Chondrocyte (in vitro differentiated cells): ENCODE results near the gene GAN. TPM values are rescaled to one million over a fixed set of nuclear protein-coding genes. Genes with fewer than 3 reads are reported as not detected.

Source experiments
- DNase-seq: peaks from one replicate; pipeline ENCODE4 v3.0.0; 2021; ENCODE audit warnings: mixed read lengths, low spot score
- H3K27ac Mint-ChIP-seq: one replicate; pipeline ENCODE4 v1.8.0; 2021; ENCODE audit warnings: mild to moderate bottlenecking, moderate library complexity, mixed read lengths; ENCODE audit not compliant: unreplicated experiment
- H3K27me3 Mint-ChIP-seq: 2 replicates; pipeline ENCODE4 v1.8.0; 2021; ENCODE audit warnings: low read depth, mixed read lengths
- H3K36me3 Mint-ChIP-seq: 2 replicates; pipeline ENCODE4 v1.8.0; 2021; ENCODE audit warnings: low read depth, mixed read lengths
- H3K4me1 Mint-ChIP-seq: 2 replicates; pipeline ENCODE4 v1.8.0; 2021; ENCODE audit warnings: low read depth, mild to moderate bottlenecking, mixed read lengths
- H3K4me3 Mint-ChIP-seq: one replicate; pipeline ENCODE4 v1.8.0; 2021; ENCODE audit warnings: mild to moderate bottlenecking, moderate library complexity, mixed read lengths; ENCODE audit not compliant: unreplicated experiment
- H3K9me3 Mint-ChIP-seq: 2 replicates; pipeline ENCODE4 v1.8.0; 2021; ENCODE audit warnings: low read depth, mixed read lengths
- CTCF ChIP-seq: fragments of 200-600 bp; sonication (generic); IDR thresholded peaks from 2 replicates; pipeline ENCODE4 v1.5.0; 2021; ENCODE audit warnings: antibody characterized with exemption, mild to moderate bottlenecking, moderate library complexity
- total RNA-seq: library from RNA; stranded (reverse); gene quantifications from 3 replicates; pipeline ENCODE4 v1.2.1, GENCODE V29; 2021

GAN gene
- total RNA-seq, 1 donor from 2014 or later: 18.0 TPM

- H3K9me3 Mint-ChIP-seq: no peaks in the 10 kb centered on the region
- peaks cover 6% of the 10 kb centered on the region for H3K4me1 Mint-ChIP-seq
- TF ChIP-seq CTCF: no peak
- H3K27me3 Mint-ChIP-seq: peaks cover 5% of the 10 kb centered on the region
- DNase-seq: no peak
- no peak overlapping the region for H3K4me3 Mint-ChIP-seq
- no peak overlapping the region for H3K27ac Mint-ChIP-seq
- H3K36me3 Mint-ChIP-seq: no peaks in the 10 kb centered on the region
These were observed 46.3 kb upstream of the GAN start for GRCh38 chr16:81268509-81268908.

GRCh38 chr16:81273223-81273950 is 41.4 kb upstream of the GAN start:
- Mint-ChIP-seq H3K9me3 (no peaks in the 10 kb centered on the region), H3K4me1 (no peaks in the 10 kb centered on the region), H3K27ac (no peak overlapping the region), H3K36me3 (no peaks in the 10 kb centered on the region), H3K4me3 (no peak overlapping the region), H3K27me3 (peaks cover 5% of the 10 kb centered on the region)
- DNase-seq: peak; percentile 46
- TF ChIP-seq CTCF: no peak

- Mint-ChIP-seq H3K27me3 (peaks cover 5% of the 10 kb centered on the region), H3K9me3 (no peaks in the 10 kb centered on the region), H3K4me3 (no peak overlapping the region), H3K36me3 (no peaks in the 10 kb centered on the region), H3K4me1 (no peaks in the 10 kb centered on the region), H3K27ac (no peak overlapping the region)
- DNase-seq: peak; percentile 57
- TF ChIP-seq CTCF: no peak
These were observed 39.7 kb upstream of the GAN start for GRCh38 chr16:81275064-81275532.

- H3K27me3 Mint-ChIP-seq: peaks cover 5% of the 10 kb centered on the region
These were observed 39.0 kb upstream of the GAN start for GRCh38 chr16:81275795-81276194.

GRCh38 chr16:81276323-81276722 is 38.4 kb upstream of the GAN start:
- H3K36me3 Mint-ChIP-seq: no peaks in the 10 kb centered on the region
- H3K27ac Mint-ChIP-seq: no peak overlapping the region
- no peak for DNase-seq
- no peaks in the 10 kb centered on the region for H3K9me3 Mint-ChIP-seq
- no peak overlapping the region for H3K4me3 Mint-ChIP-seq
- H3K4me1 Mint-ChIP-seq: no peaks in the 10 kb centered on the region
- H3K27me3 Mint-ChIP-seq: peaks cover 4% of the 10 kb centered on the region
- no peak for TF ChIP-seq CTCF

More at GRCh38 chr16:81275795-81276194, 39.0 kb upstream of the GAN start:
- Mint-ChIP-seq H3K4me1 (no peaks in the 10 kb centered on the region), H3K27ac (no peak overlapping the region), H3K4me3 (no peak overlapping the region), H3K36me3 (no peaks in the 10 kb centered on the region), H3K9me3 (no peaks in the 10 kb centered on the region)
- TF ChIP-seq CTCF: no peak
- DNase-seq: peak; percentile 39
